Measurements from ENCODE around the gene ZNF280B. TPM values are rescaled to one million over a fixed set of nuclear protein-coding genes. Genes with fewer than 3 reads are reported as not detected.

ZNF280B gene
- polyA plus RNA-seq, 3 donors = 0.04 TPM; not detected in 2

- H3K27ac Mint-ChIP-seq = no peak overlapping the region
- intact Hi-C loops (cut with micrococcal nuclease) = no loop called here
- Histone ChIP-seq H4K20me1 (ENCODE audit: insufficient read depth, low read length) (no peaks in the 10 kb centered on the region), H3K9me3 (replicated peaks in 1 of 2; ENCODE audit: control insufficient read depth in 1 of 2, insufficient read depth in 1 of 2, low read length in 2 of 2) (no peaks in the 10 kb centered on the region), H3K4me2 (replicated peaks; ENCODE audit: extremely low read depth, low read length, poor library complexity, severe bottlenecking) (no peak overlapping the region), H3K36me3 (replicated peaks in 1 of 2; ENCODE audit: control insufficient read depth in 1 of 2, insufficient read depth in 2 of 2, low read length in 2 of 2) (no peaks in the 10 kb centered on the region), H3K27ac (ENCODE audit: low read depth in 1 of 2, low read length in 2 of 2) (no peak overlapping the region), H3K9ac (ENCODE audit: insufficient read depth, low read length, poor library complexity, severe bottlenecking) (no peak overlapping the region), H3K27me3 (ENCODE audit: control insufficient read depth in 2 of 2, insufficient read depth in 2 of 2, low read length in 2 of 2) (no peaks in the 10 kb centered on the region), H3K4me3 (replicated peaks in 1 of 3; ENCODE audit: low read depth in 2 of 3, low read length in 3 of 3) (no peak overlapping the region), H3K4me1 (ENCODE audit: control insufficient read depth in 1 of 2, insufficient read depth in 2 of 2, low read length in 2 of 2) (peaks cover 29 to 31% of the 10 kb centered on the region in 2 donors), H3K79me2 (ENCODE audit: insufficient read depth, low read length) (no peaks in the 10 kb centered on the region), H2AFZ (ENCODE audit: insufficient read depth, low read depth, low read length, poor library complexity, severe bottlenecking) (no peak overlapping the region)
- 97% methylated on average over 3 of the region's 3 CpGs for WGBS (ENCODE audit: insufficient coverage)
- H3K9me3 Mint-ChIP-seq = no peaks in the 10 kb centered on the region
- no peak overlapping the region for H3K4me3 Mint-ChIP-seq
- DNase-seq = no peak
- no peak for TF ChIP-seq CTCF (IDR thresholded peaks at IDR 0.05)
- H3K36me3 Mint-ChIP-seq = no peaks in the 10 kb centered on the region
- peaks cover 30% of the 10 kb centered on the region for H3K4me1 Mint-ChIP-seq
- H3K27me3 Mint-ChIP-seq (ENCODE audit: low read depth in 3 of 3) = peaks cover 0 to 2% (median 0%) of the 10 kb centered on the region in 3 donors
Measured at GRCh38 chr22:22547226-22547625, 38.7 kb upstream of the ZNF280B start.

GRCh38 chr22:22546490-22546889, 37.9 kb upstream of the ZNF280B start:
- intact Hi-C loops (cut with micrococcal nuclease) = no loop called here
- Histone ChIP-seq H3K4me1 (ENCODE audit: control insufficient read depth in 1 of 2, insufficient read depth in 2 of 2, low read length in 2 of 2) (peaks cover 29 to 31% of the 10 kb centered on the region in 2 donors), H2AFZ (ENCODE audit: insufficient read depth, low read depth, low read length, poor library complexity, severe bottlenecking) (no peak overlapping the region), H3K9me3 (replicated peaks in 1 of 2; ENCODE audit: control insufficient read depth in 1 of 2, insufficient read depth in 1 of 2, low read length in 2 of 2) (no peaks in the 10 kb centered on the region), H3K4me3 (replicated peaks in 1 of 3; ENCODE audit: low read depth in 2 of 3, low read length in 3 of 3) (no peak overlapping the region), H3K36me3 (replicated peaks in 1 of 2; ENCODE audit: control insufficient read depth in 1 of 2, insufficient read depth in 2 of 2, low read length in 2 of 2) (no peaks in the 10 kb centered on the region), H3K9ac (ENCODE audit: insufficient read depth, low read length, poor library complexity, severe bottlenecking) (peak overlapping the region; percentile 6), H3K27me3 (ENCODE audit: control insufficient read depth in 2 of 2, insufficient read depth in 2 of 2, low read length in 2 of 2) (no peaks in the 10 kb centered on the region), H3K79me2 (ENCODE audit: insufficient read depth, low read length) (no peaks in the 10 kb centered on the region), H4K20me1 (ENCODE audit: insufficient read depth, low read length) (no peaks in the 10 kb centered on the region), H3K4me2 (replicated peaks; ENCODE audit: extremely low read depth, low read length, poor library complexity, severe bottlenecking) (no peak overlapping the region), H3K27ac (ENCODE audit: low read depth in 1 of 2, low read length in 2 of 2) (peak overlapping the region; percentile 12 to 29)
- peaks cover 0 to 2% (median 0%) of the 10 kb centered on the region in 3 donors for H3K27me3 Mint-ChIP-seq (ENCODE audit: low read depth in 3 of 3)
- peaks cover 0 to 3% (median 0%) of the 10 kb centered on the region in 7 donors for H3K9me3 Mint-ChIP-seq
- no peak for TF ChIP-seq CTCF (IDR thresholded peaks at IDR 0.05)
- peaks cover 30% of the 10 kb centered on the region for H3K4me1 Mint-ChIP-seq
- peak overlapping the region in 1 of 2 donors; percentile 57 for H3K4me3 Mint-ChIP-seq
- DNase-seq = peak; percentile 21 to 38 (median 32)
- H3K36me3 Mint-ChIP-seq = no peaks in the 10 kb centered on the region
- 3% methylated on average over 4 of the region's 5 CpGs for WGBS (ENCODE audit: insufficient coverage)
- peak overlapping the region in 4 of 7 donors; percentile 45 to 88 (median 65) for H3K27ac Mint-ChIP-seq

Data from CD14-positive monocyte (primary cell).